SHP77 treated with DMSO at 0.1 percent for 48 hours (cell line): ENCODE data around the gene CALHM2.

Source experiments
- DNase-seq: peaks from one replicate; lab custom pipeline; 2025; lab: John Stamatoyannopoulos, UW

CALHM2 gene

GRCh38 chr10:103475437-103475836 is 23.3 kb upstream of the CALHM2 start:
- DNase-seq: no peak

DNA sequence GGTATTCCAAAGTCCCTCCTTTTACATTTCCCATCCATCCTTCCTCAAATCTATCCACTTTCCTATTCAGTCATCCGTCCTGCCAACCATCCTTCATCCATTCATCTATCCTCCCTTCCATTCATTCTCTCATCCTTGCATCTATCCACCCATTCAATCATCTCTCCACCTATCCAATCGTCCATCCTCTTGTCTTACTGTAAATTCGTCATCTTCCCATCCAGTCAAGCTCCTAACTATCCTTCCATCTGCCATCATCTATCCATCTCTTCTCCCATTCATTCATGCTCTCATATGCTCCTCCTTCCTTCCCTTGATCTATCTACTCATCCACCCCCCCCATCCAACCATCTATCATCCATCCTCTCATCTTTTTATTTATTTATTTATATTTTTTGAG is 21.9 kb upstream of the CALHM2 start:
- no peak for DNase-seq

DNA sequence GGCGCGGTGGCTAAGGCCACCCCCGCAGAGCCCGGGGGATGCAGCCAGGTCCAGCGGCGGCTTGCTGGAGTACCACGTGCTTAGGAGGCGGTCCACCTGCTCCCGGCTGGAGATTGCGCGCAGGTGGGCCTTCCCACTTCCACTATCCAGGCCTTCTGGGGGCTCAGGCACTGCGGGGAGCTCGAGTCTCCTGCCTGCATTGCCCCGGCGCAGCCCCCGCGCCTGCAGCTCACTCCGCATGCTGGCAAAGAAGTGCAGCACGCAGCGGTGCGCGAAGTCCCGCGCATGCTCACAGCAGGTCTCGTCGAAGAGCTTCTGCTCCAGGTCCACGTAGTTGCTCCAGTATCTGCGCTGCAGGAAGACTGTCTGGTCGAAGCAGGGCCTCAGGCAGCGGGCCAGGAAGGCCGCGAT is 21.1 kb upstream of the CALHM2 start:
- DNase-seq: no peak

GRCh38 chr10:103472005-103472404 is 19.8 kb upstream of the CALHM2 start:
- DNase-seq: no peak

- no peak for DNase-seq
Measured at GRCh38 chr10:103470761-103471653, 18.8 kb upstream of the CALHM2 start.

GRCh38 chr10:103469201-103469600 is 17.0 kb upstream of the CALHM2 start:
- DNase-seq: no peak

DNA sequence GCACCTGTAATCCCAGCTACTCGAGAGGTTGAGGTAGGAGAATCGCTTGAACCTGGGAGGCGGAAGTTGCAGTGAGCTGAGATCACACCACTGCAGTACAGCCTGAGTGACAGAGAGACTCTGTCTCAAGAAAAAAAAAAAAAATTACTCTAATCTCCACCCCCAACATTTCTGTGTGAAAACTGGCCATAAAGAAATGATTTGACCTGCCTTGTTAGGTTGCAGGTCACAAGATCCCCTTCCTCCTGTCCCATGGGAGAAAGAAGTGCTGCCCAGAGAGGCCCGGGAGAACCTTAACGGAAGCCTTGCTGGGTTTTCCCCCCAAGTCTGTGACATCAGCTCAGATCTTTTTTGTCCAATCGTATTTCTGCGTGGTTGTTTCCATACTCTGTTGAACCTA is 15.2 kb upstream of the CALHM2 start:
- no peak for DNase-seq

- no peak for DNase-seq
Measured at GRCh38 chr10:103466734-103467133, 14.6 kb upstream of the CALHM2 start.

DNA sequence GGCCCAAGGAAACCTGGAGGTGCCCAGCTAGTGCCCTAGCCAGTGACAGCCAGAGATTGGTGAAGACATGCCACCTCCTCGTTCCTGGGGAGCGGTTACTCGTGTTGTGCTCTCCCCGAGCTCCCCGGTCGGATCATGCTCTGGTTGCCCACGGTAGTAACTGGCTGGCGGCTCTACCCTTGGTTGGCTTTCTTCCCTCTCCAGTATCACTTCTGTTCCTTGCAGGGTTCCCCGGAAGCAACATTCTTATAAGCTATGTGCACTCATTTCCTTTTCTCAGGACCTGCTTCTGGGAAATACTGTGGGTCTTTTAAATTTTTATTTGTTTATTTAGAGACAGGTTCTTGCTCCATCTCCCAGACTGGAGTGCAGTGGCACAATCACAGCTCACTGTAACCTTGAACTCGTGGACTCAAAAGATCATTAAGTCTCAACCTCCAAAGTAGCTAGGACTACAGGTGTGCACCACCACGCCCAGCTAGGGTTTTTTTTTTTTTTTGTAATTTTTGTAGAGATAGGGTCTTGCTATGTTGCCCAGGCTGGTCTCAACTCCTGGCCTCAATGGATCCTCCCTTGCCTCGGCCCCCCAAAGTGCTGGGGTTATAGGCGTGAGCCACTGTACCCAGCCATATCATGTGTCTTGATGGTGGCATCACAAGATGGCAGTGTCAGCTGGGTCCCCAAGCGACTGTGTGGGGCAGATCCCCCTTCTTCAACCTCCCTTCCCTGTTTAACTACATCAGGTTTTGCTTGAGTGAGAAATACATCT is 13.4 kb upstream of the CALHM2 start:
- DNase-seq: no peak

- DNase-seq: no peak
Measured at GRCh38 chr10:103463499-103463898, 11.3 kb upstream of the CALHM2 start.

DNA sequence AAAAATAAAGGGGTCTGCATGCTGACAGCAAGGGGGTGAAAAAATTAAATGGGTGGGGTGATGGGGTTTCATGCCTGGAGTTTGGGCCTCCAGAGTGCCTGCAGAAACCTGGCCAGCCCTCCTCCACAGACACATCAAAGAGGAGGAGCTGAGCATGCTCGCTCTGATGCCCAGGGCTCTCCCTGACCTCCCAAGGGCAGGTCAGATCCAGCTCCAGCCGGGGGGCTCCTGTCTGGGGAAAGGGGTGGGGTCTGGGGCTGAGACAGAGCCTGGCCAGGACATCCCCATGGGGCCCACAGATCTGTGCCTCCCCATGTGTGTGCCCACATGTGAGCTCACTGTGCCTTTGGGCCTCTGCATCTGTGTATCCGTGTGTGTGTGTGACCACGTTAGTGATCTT is 7.4 kb upstream of the CALHM2 start:
- DNase-seq: no peak

DNA sequence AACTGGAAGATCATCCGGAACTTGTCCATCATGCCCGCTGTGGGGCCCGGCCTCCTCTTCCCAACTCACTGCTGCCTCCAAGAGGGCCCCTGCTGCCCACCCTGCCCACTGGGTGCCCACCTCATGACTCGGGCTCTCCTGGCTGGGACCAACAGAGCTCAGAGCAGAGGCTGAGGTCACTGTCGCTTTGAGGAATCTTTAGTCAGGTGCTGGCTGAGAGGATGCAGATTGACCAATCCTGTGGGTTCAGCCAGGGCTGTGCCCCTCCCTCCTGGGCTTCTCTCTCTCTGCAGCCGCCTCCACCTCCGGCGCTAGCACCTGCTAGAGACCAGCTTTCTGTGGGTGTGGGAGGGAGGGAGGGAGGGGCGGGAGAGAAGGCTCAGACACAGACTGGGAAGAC is 6.5 kb upstream of the CALHM2 start, which contains the start of gene CALHM1:
CALHM1 (minus strand) TSS at position 181 of the 400 bp plus-strand sequence; CDS start at position 32, 149 bp downstream.
- DNase-seq: peak; percentile 74

DNA sequence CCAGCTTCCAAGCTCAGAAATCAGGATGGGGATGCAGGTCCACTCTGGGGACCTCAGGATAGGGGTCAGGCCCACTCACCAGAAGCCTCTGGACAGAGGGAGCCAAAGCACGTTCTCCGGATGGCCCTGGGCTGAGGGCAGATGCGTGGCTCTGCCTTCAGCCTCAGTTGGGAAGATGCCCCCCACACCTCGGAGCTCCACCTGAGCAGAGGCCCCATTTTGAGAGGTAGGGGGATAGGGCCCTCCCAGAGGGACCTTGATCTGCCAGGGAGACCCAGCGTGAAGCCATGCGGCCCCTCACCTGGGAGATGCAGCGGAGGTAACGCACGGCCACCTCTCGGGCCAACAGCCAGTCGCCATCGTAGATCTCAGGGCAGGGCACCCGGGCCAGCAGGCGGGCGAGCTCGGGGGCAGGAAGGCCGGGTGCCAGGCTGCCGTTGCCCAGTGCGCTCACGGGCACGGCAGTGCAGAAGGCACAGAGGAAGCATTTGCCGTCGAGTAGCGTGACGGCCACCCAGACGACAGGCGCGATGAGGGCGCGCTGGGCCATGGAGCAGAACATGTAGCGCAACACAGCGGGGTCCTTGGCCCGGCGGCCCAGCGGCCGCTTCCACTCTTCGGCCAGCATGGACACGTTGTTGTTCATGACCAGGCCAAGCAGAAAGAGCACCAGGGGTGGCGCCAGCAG is 5.9 kb upstream of the CALHM2 start:
- DNase-seq: no peak

DNA sequence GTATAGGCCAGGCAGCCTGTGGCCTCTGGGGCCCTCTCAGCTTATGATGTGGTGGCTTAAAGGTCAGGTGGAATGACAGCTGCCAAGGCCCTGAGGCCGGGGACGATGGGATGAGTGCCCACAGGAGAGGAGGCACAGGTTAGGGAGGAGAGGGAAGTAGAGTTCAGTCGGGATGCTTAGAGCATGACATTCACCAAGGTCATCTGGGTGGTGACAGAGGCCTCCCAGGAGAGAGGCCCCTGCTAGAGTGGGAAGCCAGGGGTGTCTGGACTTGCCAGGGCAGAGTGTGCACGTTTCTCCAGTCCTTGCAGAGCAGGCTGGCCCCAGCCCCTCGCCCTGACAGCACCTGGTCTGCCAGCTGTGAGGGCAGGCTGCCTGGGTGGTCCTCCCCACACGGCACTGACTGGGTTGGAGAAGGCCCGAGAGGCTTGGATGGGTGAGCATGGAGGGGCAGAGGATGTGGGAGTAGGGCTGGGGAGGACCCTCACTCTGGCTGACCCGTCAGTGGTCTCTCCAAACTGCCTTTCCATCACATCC is 5.1 kb upstream of the CALHM2 start:
- DNase-seq: no peak

DNA sequence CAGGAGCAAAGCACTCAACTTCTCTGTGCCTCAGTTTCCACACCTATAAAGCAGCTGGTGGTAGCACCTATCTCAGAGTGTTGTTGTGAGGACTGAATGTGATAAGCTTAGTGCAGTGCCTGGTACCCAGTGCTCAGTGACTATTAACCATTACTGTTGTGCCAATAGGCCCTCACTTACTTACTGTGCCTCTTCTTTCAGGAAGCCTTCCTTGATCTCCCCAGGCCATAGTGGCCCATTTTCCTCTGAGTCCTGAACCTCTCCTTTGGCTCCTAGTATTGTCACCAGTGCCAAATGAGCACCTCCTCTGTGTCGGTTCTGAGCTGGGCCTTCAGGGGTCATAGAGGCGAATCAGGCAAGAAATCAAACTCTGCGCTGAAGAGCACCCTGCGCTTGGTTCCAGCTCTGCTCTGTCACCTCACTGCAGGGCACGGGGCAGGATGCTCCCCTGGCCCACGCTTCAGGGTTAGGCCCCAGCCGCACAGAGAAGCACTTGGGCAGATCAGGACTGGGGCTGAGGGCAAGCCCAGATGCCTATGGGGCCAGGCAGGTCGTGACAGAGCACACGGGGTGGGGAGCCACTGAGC is 4.0 kb upstream of the CALHM2 start:
- no peak for DNase-seq

GRCh38 chr10:103455235-103455634 is 3.1 kb upstream of the CALHM2 start:
- DNase-seq: no peak

DNA sequence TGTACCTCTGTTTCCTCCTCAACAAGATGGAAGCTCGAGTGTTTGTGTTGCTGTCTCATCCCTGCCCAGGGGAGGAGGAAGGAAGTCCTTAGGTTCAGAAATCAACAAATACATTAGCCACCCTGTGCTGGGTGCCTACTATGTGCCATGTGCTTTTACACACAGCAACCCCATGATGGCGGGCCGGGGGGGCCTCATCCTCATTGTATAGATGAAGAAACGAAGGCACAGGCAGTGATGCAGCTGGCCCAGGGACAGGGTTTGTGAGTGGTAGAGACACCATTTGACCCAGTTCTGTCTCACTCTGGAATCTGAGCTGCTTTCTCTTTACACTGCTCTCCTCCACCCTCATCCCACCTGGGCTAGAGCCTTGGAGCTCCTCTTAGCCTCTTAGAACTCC is 1.9 kb upstream of the CALHM2 start:
- no peak for DNase-seq

GRCh38 chr10:103452506-103453230 is 498 bp upstream of the CALHM2 start:
- DNase-seq: no peak

GRCh38 chr10:103451091-103451813 is 918 bp downstream of the CALHM2 start:
- DNase-seq: no peak

DNA sequence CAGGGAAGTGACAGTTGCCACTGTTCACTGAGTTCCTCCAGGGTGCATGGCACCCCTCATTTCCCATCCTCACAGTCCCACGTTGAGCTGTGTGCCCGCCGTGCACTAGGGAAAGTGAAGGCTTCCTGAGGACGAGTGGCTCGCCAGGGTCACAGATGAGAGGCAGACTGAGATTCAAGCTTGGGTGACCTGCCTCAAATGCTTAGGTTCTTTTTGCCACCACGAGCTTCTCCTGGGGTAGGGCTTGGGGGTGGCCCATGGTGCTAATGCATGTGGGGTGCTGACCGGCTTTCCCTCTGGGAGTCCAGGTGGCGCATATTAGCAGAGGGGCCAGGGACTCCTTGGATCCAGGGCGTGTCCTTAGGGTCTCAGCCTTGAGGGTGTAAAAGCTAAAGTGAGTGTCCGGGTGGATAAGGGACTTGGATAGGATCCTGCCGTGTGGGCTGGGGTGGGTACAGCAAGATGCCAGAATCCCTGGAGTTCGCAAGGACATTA is 1.9 kb downstream of the CALHM2 start:
- no peak for DNase-seq
